DOHH2 (cell line): ENCODE measurements around the gene PEA15.

Experiments used
- H3F3A ChIP-seq: fragments of 200-600 bp; sonication (generic), shearing (Covaris generic); 2 replicates; pipeline ENCODE4 v1.6.0; 2016; ENCODE audit warnings: antibody characterized with exemption, mild to moderate bottlenecking; ENCODE audit not compliant: control insufficient read depth, insufficient read depth
- H3K27ac ChIP-seq: fragments of 200-600 bp; sonication (generic); 2 replicates; pipeline ENCODE4 v1.5.1; 2014; ENCODE audit warnings: low read depth, mild to moderate bottlenecking, low read length, moderate library complexity
- H3K27me3 ChIP-seq: fragments of 200-600 bp; sonication (generic); 2 replicates; pipeline ENCODE4 v1.6.1; 2014; ENCODE audit warnings: mild to moderate bottlenecking, low read length, mixed read lengths; ENCODE audit not compliant: control insufficient read depth
- H3K36me3 ChIP-seq: fragments of 200-600 bp; sonication (generic); 2 replicates; pipeline ENCODE4 v1.6.1; 2014; ENCODE audit warnings: mild to moderate bottlenecking, low read length, moderate library complexity, mixed read lengths; ENCODE audit not compliant: control insufficient read depth
- H3K4me1 ChIP-seq: fragments of 200-600 bp; sonication (generic); 2 replicates; pipeline ENCODE4 v1.6.1; 2014; ENCODE audit warnings: mild to moderate bottlenecking, low read length, mixed read lengths; ENCODE audit not compliant: control insufficient read depth
- H3K4me2 ChIP-seq: fragments of 200-600 bp; sonication (generic); 2 replicates; pipeline ENCODE4 v1.6.0; 2014; ENCODE audit warnings: mild to moderate bottlenecking, low read length, moderate library complexity
- H3K4me3 ChIP-seq: fragments of 200-600 bp; sonication (generic); 2 replicates; pipeline ENCODE4 v1.5.1; 2014; ENCODE audit warnings: mild to moderate bottlenecking, low read length, mixed read lengths
- H3K79me2 ChIP-seq: fragments of 200-600 bp; sonication (generic); 2 replicates; pipeline ENCODE4 v1.6.1; 2014; ENCODE audit warnings: mild to moderate bottlenecking, low read length, mixed read lengths; ENCODE audit not compliant: control insufficient read depth
- H3K9me2 ChIP-seq: fragments of 200-600 bp; sonication (generic); replicated peaks from 2 replicates; pipeline ENCODE4 v1.6.1; 2014; ENCODE audit warnings: mild to moderate bottlenecking, low read length, mixed read lengths; ENCODE audit not compliant: control insufficient read depth
- H3K9me3 ChIP-seq: fragments of 200-600 bp; sonication (generic); 2 replicates; pipeline ENCODE4 v1.6.1; 2014; ENCODE audit warnings: antibody characterized with exemption, low read length, mixed read lengths; ENCODE audit not compliant: control insufficient read depth, insufficient read depth
- H4K20me1 ChIP-seq: fragments of 200-600 bp; sonication (generic); 2 replicates; pipeline ENCODE4 v1.6.0; 2014; ENCODE audit warnings: low read depth, mild to moderate bottlenecking, antibody characterized with exemption, low read length, moderate library complexity; ENCODE audit not compliant: control insufficient read depth, insufficient read depth
- CTCF ChIP-seq: fragments of 200-600 bp; sonication (generic); IDR thresholded peaks from one replicate; pipeline ENCODE4 v1.5.1; 2014; ENCODE audit warnings: antibody characterized with exemption, mild to moderate bottlenecking, low read depth, low read length; ENCODE audit not compliant: poor library complexity, severe bottlenecking
- EZH2phosphoT487 ChIP-seq: fragments of 200-600 bp; sonication (generic); IDR thresholded peaks from 2 replicates; pipeline ENCODE4 v1.6.1; 2017; ENCODE audit warnings: borderline replicate concordance, mild to moderate bottlenecking, antibody characterized with exemption, low read length, moderate library complexity, mixed read lengths

The PEA15 gene

GRCh38 chr1:160207118-160207650 is 2.0 kb downstream of the PEA15 start:
- H3K27ac ChIP-seq, result peak overlapping the region; percentile 100
- H3K79me2 ChIP-seq, result peaks cover 60% of the 10 kb centered on the region
- H3K4me1 ChIP-seq, result peaks cover 42% of the 10 kb centered on the region
- no peaks in the 10 kb centered on the region; the same call in 1 of the 2 replicates for H4K20me1 ChIP-seq
- TF ChIP-seq CTCF (no peak), EZH2phosphoT487 (no peak)
- H3K9me2 ChIP-seq, result no peaks in the 10 kb centered on the region
- H3K36me3 ChIP-seq, result peaks cover 68% of the 10 kb centered on the region
- H3F3A ChIP-seq, result peaks cover 10% of the 10 kb centered on the region
- H3K27me3 ChIP-seq, result no peaks in the 10 kb centered on the region
- H3K9me3 ChIP-seq, result no peaks in the 10 kb centered on the region
- peak overlapping the region; percentile 97 for H3K4me3 ChIP-seq
- H3K4me2 ChIP-seq, result peak overlapping the region; percentile 93

- Histone ChIP-seq H3K79me2 (peaks cover 60% of the 10 kb centered on the region), H3F3A (peaks cover 10% of the 10 kb centered on the region), H3K27ac (peak overlapping the region; percentile 100; the same call in 1 of the 2 replicates), H3K4me2 (no peak overlapping the region), H3K4me3 (no peak overlapping the region), H3K4me1 (peaks cover 42% of the 10 kb centered on the region), H3K9me2 (no peaks in the 10 kb centered on the region), H3K27me3 (no peaks in the 10 kb centered on the region), H4K20me1 (no peaks in the 10 kb centered on the region; the same call in 1 of the 2 replicates), H3K36me3 (peaks cover 76% of the 10 kb centered on the region), H3K9me3 (no peaks in the 10 kb centered on the region)
- no peak for TF ChIP-seq CTCF
- TF ChIP-seq EZH2phosphoT487, result no peak
These were observed 2.8 kb downstream of the PEA15 start for GRCh38 chr1:160207771-160208556.

- peaks cover 37% of the 10 kb centered on the region for H3K4me1 ChIP-seq
- peaks cover 60% of the 10 kb centered on the region for H3K79me2 ChIP-seq
- peaks cover 10% of the 10 kb centered on the region for H3F3A ChIP-seq
- no peak overlapping the region for H3K27ac ChIP-seq
- H3K27me3 ChIP-seq, result no peaks in the 10 kb centered on the region
- H3K4me2 ChIP-seq, result no peak overlapping the region
- H3K9me2 ChIP-seq, result no peaks in the 10 kb centered on the region
- H3K4me3 ChIP-seq, result no peak overlapping the region
- peaks cover 83% of the 10 kb centered on the region for H3K36me3 ChIP-seq
- H4K20me1 ChIP-seq, result no peaks in the 10 kb centered on the region; the same call in 1 of the 2 replicates
- no peaks in the 10 kb centered on the region for H3K9me3 ChIP-seq
- TF ChIP-seq CTCF (no peak), EZH2phosphoT487 (no peak)
These were observed 3.6 kb downstream of the PEA15 start for GRCh38 chr1:160208557-160209320.
